CD4-positive, alpha-beta T cell (primary cell): ENCODE data around the gene PTPRN2. TPM values are rescaled to one million over a fixed set of nuclear protein-coding genes. Genes with fewer than 3 reads are reported as not detected.

ENCODE experiments used
- ATAC-seq: fragments of 200-7000 bp; cut with Tn5 transposase; one replicate; pipeline ENCODE4 v1.10.0; 2022; ENCODE audit warnings: mild to moderate bottlenecking; ENCODE audit not compliant: poor library complexity
- CTCF ChIA-PET: fragments of 350-600 bp; sonication (Branson Sonifier 250); formaldehyde crosslinking; loops from one replicate; lab custom pipeline; 2021; ENCODE audit warnings: antibody characterized with exemption, inconsistent platforms; lab: Charles Lee
- POLR2A ChIA-PET: fragments of 350-600 bp; sonication (Branson Sonifier 250); formaldehyde crosslinking; loops from one replicate; lab custom pipeline; 2021; ENCODE audit warnings: antibody characterized with exemption, inconsistent platforms; lab: Charles Lee
- DNase-seq, 14 experiments: peaks; one replicate each; pipeline ENCODE4 v3.0.0-alpha.2; 2013 to 2020; ENCODE audit warnings: mixed read lengths in 2 of 14
- H3K27ac ChIP-seq, 2 donors: one replicate each; pipeline versions ENCODE4 v1.5.1 to v1.7.0; 2013; ENCODE audit warnings: low read length in 2 of 2, low read depth in 1 of 2, mild to moderate bottlenecking in 1 of 2
- H3K27me3 ChIP-seq, 2 experiments: 1 replicate in 1 of 2; 2 replicates in 1 of 2; pipeline versions ENCODE4 v1.6.1 to v1.7.0; 2013; ENCODE audit warnings: low read length in 2 of 2, control low read depth in 1 of 2, mild to moderate bottlenecking in 1 of 2, moderate library complexity in 1 of 2; ENCODE audit not compliant: insufficient read depth in 2 of 2, control insufficient read depth in 1 of 2
- H3K36me3 ChIP-seq: one replicate; pipeline ENCODE4 v1.6.1; 2013; ENCODE audit warnings: low read length, control low read depth; ENCODE audit not compliant: insufficient read depth
- H3K4me1 ChIP-seq: one replicate; pipeline ENCODE4 v1.6.1; 2013; ENCODE audit warnings: low read length, control low read depth; ENCODE audit not compliant: insufficient read depth
- H3K4me3 ChIP-seq: one replicate; pipeline ENCODE4 v1.5.1; 2013; ENCODE audit warnings: mild to moderate bottlenecking, low read length, moderate library complexity
- H3K9me3 ChIP-seq, 2 experiments: 1 replicate in 1 of 2; 2 replicates in 1 of 2; pipeline versions ENCODE4 v1.6.1 to v1.7.0; 2013; ENCODE audit warnings: low read length in 2 of 2, mild to moderate bottlenecking in 2 of 2, control low read depth in 1 of 2, moderate library complexity in 1 of 2; ENCODE audit not compliant: control insufficient read depth in 1 of 2, insufficient read depth in 1 of 2
- H3K27ac Mint-ChIP-seq: one replicate; pipeline ENCODE4 v1.8.0; 2020; ENCODE audit warnings: mixed read lengths
- H3K27me3 Mint-ChIP-seq: one replicate; pipeline ENCODE4 v1.8.0; 2021; ENCODE audit warnings: mixed read lengths
- H3K36me3 Mint-ChIP-seq: one replicate; pipeline ENCODE4 v1.8.0; 2021; ENCODE audit warnings: low read depth, mixed read lengths
- H3K4me1 Mint-ChIP-seq: one replicate; pipeline ENCODE4 v1.8.0; 2021; ENCODE audit warnings: low read depth, mixed read lengths
- H3K4me3 Mint-ChIP-seq: one replicate; pipeline ENCODE4 v1.8.0; 2020; ENCODE audit warnings: mild to moderate bottlenecking, mixed read lengths
- H3K9me3 Mint-ChIP-seq: one replicate; pipeline ENCODE4 v1.8.0; 2020; ENCODE audit warnings: mixed read lengths
- intact Hi-C, 2 experiments: fragments of 100-400 bp; cut with DNase I in 1 of 2; cut with micrococcal nuclease in 1 of 2; formaldehyde crosslinking; loops; one replicate each; pipeline versions ENCODE4 v1.15.1 to v1.9.0; 2023 to 2025; cut with DNase I, micrococcal nuclease
- total RNA-seq, 174 experiments: library from RNA in 2 of 174; stranded (reverse) in 2 of 174; gene quantifications; one replicate each; pipeline ENCODE4 v1.2.3 and lab custom pipeline; 2021 to 2026
- TF ChIP-seq, protein P1 (sequence below): fragments of 200-600 bp; IDR thresholded peaks from one replicate; pipeline ENCODE4 v1.8.0; 2022; ENCODE audit warnings: antibody characterized with exemption, mild to moderate bottlenecking

Gene PTPRN2
- total RNA-seq, 2 experiments from 2014 or later = 0.34 to 0.44 TPM

DNA sequence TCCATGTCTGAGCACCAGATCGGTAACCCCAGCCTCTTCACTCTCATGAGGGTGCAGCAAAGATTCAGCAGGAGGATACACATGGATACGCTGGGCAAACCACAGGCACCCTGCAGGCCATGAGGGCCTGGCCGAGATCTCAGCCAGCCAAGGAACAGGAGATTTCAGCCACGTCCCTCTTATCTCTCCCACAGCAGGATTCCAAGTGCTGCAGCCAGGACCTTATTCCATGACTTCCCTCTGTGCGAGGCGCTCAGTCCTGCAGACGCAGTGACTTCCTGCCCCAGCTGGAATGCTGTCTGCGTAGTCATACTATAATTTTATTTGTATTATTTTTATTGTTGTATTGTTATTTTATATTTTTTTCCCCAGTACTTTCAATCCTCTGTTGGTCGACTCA, 66.8 kb downstream of the PTPRN2 start:
- POLR2A ChIA-PET = no interaction called here
- Histone ChIP-seq H3K4me1 (no peaks in the 10 kb centered on the region), H3K4me3 (no peak overlapping the region), H3K36me3 (no peaks in the 10 kb centered on the region), H3K9me3 (peaks cover 0 to 37% of the 10 kb centered on the region in 2 experiments), H3K27ac (no peak overlapping the region), H3K27me3 (peaks cover 0 to 3% of the 10 kb centered on the region in 2 experiments)
- CTCF ChIA-PET = no interaction called here
- DNase-seq (no peak), ATAC-seq (no peak)
- H3K4me3 Mint-ChIP-seq = no peak overlapping the region
- H3K36me3 Mint-ChIP-seq = no peaks in the 10 kb centered on the region
- peaks cover 15% of the 10 kb centered on the region for H3K27me3 Mint-ChIP-seq
- no peaks in the 10 kb centered on the region for H3K4me1 Mint-ChIP-seq
- TF ChIP-seq, protein P1, sequence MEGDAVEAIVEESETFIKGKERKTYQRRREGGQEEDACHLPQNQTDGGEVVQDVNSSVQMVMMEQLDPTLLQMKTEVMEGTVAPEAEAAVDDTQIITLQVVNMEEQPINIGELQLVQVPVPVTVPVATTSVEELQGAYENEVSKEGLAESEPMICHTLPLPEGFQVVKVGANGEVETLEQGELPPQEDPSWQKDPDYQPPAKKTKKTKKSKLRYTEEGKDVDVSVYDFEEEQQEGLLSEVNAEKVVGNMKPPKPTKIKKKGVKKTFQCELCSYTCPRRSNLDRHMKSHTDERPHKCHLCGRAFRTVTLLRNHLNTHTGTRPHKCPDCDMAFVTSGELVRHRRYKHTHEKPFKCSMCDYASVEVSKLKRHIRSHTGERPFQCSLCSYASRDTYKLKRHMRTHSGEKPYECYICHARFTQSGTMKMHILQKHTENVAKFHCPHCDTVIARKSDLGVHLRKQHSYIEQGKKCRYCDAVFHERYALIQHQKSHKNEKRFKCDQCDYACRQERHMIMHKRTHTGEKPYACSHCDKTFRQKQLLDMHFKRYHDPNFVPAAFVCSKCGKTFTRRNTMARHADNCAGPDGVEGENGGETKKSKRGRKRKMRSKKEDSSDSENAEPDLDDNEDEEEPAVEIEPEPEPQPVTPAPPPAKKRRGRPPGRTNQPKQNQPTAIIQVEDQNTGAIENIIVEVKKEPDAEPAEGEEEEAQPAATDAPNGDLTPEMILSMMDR = no peak
- no peak overlapping the region for H3K27ac Mint-ChIP-seq
- no peaks in the 10 kb centered on the region for H3K9me3 Mint-ChIP-seq
- intact Hi-C loops = no loop called here

DNA sequence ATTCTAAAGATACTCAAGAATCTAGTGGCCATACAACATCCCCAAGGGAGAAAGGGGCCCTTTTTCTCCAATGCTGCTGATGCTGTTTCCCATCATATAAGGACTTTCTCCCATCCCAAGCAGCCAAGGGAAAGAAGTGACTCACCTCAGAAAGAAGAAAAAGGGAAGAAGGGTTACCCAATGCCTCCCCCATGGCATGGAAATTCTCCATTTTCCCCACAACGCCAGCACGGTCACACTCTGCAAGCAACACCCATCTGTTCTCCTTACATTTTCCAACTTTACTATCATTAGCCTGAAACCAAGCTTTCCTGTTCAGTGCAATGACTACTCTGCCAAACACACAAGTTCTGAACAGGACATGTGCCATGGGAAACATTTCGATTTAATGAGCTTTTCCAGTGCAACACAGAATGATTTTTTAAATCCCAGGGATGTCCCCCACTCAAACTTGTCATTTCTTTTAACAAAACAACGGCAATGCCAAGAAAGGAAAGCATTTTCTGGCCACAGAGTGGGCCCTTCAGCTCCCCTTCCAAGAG, 67.9 kb downstream of the PTPRN2 start:
- H3K9me3 Mint-ChIP-seq = peaks cover 2% of the 10 kb centered on the region
- DNase-seq (no peak), ATAC-seq (no peak)
- Histone ChIP-seq H3K4me1 (no peaks in the 10 kb centered on the region), H3K9me3 (peaks cover 0 to 35% of the 10 kb centered on the region in 2 experiments), H3K36me3 (no peaks in the 10 kb centered on the region), H3K27me3 (peaks cover 0 to 3% of the 10 kb centered on the region in 2 experiments), H3K27ac (no peak overlapping the region), H3K4me3 (no peak overlapping the region)
- H3K4me1 Mint-ChIP-seq = no peaks in the 10 kb centered on the region
- no peaks in the 10 kb centered on the region for H3K36me3 Mint-ChIP-seq
- ChIA-PET POLR2A (no interaction called here), CTCF (no interaction called here)
- intact Hi-C loops = no loop called here
- H3K4me3 Mint-ChIP-seq = no peak overlapping the region
- peaks cover 19% of the 10 kb centered on the region for H3K27me3 Mint-ChIP-seq
- no peak overlapping the region for H3K27ac Mint-ChIP-seq
- TF ChIP-seq, protein P1 = no peak

DNA sequence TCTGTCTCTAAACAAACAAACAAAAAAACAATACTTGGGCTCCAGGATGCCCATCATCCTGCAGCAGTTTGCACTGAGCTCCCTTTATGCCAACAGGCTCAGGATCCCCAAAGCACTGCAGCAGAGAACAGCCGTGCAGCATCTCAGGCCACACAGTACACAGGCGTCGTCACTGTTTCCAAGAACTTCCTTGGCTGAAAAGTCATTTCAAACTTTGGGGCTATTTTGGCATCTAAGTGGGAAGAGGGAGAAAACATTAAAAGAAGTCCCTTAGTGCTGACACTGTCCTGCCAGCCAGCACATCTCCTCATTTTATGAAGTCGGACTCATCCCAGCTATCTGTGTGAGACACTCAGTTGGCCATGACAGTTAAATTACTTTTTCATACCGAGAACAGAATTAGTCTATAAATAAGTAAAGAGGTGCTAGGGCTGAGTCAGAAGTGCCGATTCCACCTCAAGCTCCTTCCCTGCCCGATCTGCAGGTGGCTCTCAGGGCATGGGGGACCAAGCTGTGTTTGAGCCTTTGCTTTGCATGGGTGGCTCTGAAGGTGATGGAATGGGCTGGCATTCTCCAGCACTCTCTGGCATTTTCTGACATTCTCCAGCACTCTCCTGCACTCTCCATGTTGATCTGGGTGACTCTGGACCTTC, 68.5 kb downstream of the PTPRN2 start:
- H3K36me3 ChIP-seq = no peaks in the 10 kb centered on the region
- H3K27ac ChIP-seq = no peak overlapping the region
- TF ChIP-seq, protein P1 = no peak
- Mint-ChIP-seq H3K9me3 (peaks cover 2% of the 10 kb centered on the region), H3K27ac (no peak overlapping the region), H3K36me3 (no peaks in the 10 kb centered on the region), H3K27me3 (peaks cover 19% of the 10 kb centered on the region), H3K4me3 (no peak overlapping the region), H3K4me1 (no peaks in the 10 kb centered on the region)
- ChIA-PET POLR2A (no interaction called here), CTCF (no interaction called here)
- intact Hi-C loops = no loop called here
- H3K4me3 ChIP-seq = no peak overlapping the region
- ATAC-seq (no peak), DNase-seq (no peak)
- peaks cover 0 to 35% of the 10 kb centered on the region in 2 experiments for H3K9me3 ChIP-seq
- H3K27me3 ChIP-seq = peaks cover 0 to 3% of the 10 kb centered on the region in 2 experiments
- no peaks in the 10 kb centered on the region for H3K4me1 ChIP-seq
